HL-60/S4 (cell line): ENCODE measurements around the gene AGPAT4.

ENCODE experiments used
- in situ Hi-C: fragments of 300-500 bp; cut with MboI; formaldehyde crosslinking; loops from 2 replicates; pipeline ENCODE4 v1.14.3; 2022; ENCODE audit warnings: low sequenced_read_pairs

The AGPAT4 gene

DNA sequence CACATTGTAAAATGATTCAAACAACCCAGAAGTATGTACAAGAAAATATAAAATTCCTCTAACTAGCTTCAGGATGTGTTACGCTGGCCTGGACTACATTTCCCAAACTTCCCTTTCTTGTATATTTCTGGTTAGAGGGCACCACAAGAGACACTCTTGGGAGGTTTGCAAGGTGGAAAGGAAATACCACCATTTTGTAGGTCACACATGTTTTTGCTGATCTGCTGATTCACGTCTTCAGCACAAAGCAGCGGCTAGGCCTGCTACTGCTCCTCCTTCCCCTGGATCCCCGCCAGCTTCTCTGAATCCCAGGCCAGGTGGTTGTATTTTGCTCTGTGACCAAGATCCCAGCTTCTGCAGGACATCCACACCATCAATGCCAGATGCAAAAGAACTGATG, 104.2 kb downstream of the AGPAT4 start:
- in situ Hi-C loops: no loop called here

DNA sequence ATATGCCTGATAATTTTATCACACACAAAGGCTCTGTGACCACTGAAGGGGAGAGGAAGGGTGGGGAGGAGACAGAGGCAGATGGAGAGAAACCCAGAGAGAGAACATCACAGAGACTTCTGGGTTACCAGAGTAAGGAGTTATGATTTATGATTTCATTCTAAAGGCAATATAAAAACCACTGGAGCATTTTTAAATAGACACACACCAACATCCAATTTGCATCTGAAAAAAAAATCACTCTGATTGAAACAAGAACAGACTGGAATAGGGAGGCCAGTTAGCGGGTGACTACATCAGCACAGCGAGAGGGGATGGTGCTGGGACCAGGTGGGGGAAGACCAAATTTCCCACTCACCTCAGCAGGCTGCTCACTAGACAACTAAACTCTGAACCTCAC, 104.8 kb downstream of the AGPAT4 start:
- in situ Hi-C loops: no loop called here

DNA sequence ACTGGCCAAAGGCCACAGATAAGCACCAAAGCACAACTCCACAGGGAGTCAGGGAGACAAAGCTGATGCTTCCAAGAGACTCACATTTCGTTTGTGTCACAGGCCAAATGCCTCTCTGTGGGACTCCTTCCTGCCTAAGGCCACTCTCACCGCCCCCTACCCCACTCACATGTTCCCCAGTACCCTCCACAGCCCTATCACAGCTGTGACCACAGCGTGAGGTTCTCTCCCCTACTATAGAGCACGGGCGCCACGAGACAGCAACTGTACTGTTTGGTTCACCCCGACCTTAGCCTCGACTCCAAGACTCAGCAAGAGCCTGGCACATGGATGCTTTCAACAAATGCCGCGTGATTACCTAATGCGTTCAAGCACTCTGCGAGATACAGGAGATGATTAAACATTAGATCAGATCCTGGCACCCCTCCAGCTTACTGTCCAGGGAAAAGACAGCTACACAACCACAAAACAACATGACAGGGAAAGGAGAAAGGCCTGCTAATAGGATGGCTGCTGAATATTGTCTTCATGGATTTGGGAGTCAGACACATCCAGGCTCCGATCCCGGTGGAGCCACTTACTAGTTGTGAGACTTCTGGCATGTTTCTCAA, 105.5 kb downstream of the AGPAT4 start:
- in situ Hi-C loops: no loop called here

DNA sequence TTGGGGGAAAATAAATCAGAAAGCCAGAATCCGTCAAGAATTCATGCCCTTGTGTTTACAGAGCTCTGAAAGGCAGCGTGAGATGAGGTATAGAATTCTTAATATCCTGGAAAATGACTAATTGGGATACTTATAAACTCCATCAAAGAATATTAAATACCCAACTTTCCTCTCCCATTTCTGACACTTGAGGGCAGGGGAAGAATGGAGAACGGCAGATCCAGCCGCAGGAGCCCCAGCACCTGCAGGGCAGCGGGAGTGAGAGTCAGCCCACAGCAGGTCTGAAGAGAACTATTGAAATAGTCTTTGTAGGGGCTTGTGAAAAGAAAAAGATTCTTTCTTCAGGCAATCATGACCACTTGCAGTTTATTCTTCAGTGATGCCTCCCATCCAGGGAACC, 107.2 kb downstream of the AGPAT4 start:
- in situ Hi-C loops: no loop called here

DNA sequence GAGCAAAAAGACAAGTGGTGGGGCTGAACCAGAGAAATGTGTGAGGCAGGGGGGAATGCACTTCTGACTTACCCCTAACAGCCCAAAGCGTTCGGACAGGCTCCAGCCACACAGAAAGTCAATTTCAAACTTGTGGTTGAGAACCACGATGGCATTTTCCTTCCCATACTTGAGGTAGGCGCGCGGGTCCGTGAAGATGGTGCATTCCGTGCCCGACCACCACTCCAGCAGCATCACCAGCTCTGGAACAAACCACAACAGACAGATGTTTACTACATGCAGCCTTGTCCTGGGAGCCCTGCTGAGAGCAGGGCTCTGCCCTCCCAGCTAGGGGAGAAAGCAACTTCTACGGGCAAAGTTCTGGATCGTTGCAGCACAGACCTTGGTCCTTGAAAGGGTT, 107.7 kb downstream of the AGPAT4 start:
- in situ Hi-C loops: no loop called here

DNA sequence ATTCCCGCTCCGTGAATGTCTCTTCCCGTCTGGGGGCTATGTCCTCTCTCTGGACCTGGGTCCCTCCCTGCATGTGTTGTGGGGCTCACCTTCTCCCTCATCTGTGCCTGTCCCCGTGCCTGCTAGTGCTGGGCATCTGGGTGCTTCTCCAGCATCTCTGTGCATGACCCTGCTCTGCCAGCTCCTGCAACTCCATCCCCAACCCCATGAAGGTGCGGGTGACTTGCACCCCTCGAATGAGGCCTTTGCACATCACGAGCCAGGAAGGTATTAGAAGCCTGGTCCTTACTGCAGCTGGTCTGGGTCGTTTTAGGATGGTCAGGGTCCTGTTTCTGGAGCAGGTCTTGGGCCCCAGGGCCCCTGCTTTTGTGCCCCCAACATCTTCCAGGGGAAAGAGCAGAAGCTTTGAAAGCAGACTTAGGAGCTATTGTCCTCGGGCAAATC, 109.7 kb downstream of the AGPAT4 start:
- in situ Hi-C loops: no loop called here

DNA sequence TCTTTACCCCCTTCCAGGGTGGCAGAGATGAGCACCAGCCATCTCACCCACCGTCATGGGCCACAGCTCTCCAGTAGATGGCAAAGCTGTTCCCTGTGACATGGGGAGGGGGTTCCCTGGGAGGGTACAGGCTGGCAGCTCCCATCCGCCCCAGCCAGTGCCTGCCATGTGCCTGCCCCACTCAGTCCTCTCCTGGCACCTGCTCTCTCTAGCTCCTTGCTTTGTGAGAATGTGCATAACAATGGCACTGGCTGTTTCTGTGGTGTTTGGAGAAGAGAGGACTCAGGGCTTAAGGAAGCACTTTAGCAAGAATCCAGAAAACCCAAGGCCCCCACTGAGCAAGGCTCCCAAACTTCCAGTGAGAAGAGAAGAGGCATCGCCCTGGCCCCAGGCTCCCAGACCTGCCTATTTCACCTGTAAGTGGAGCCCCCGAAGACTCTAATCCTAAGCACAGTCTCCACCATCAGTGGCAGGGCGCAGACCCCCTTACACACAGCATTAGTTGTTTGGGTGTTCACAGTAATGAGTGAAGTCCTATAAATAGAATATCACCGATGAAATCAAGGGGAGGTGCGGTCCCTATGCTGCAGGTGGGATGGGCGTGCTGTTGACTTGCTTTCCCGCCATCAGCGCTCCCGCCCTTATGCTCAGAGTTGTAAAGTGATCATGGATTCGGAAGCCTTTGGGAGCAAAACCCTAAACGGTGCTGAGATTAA, 110.2 kb downstream of the AGPAT4 start:
- in situ Hi-C loops: no loop called here

DNA sequence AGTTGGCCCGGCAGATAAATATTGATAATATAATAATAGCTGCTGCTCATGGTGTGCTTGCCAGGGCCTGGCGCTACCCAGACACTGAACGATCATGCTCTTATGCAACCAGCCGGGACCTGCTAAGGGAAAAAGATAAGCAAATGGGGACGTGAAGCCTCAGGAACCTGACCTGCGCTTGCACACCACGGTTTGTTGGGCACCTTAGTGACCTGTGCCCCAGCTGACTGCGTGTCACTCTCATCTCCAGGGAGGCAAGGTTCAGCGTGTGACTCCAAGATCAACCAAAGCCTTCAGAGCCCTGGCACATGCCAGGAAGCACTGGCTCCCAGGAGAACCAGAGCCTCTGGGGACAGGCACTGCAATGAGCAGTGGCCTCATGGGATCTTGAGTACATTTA, 111.1 kb downstream of the AGPAT4 start:
- in situ Hi-C loops: no loop called here

DNA sequence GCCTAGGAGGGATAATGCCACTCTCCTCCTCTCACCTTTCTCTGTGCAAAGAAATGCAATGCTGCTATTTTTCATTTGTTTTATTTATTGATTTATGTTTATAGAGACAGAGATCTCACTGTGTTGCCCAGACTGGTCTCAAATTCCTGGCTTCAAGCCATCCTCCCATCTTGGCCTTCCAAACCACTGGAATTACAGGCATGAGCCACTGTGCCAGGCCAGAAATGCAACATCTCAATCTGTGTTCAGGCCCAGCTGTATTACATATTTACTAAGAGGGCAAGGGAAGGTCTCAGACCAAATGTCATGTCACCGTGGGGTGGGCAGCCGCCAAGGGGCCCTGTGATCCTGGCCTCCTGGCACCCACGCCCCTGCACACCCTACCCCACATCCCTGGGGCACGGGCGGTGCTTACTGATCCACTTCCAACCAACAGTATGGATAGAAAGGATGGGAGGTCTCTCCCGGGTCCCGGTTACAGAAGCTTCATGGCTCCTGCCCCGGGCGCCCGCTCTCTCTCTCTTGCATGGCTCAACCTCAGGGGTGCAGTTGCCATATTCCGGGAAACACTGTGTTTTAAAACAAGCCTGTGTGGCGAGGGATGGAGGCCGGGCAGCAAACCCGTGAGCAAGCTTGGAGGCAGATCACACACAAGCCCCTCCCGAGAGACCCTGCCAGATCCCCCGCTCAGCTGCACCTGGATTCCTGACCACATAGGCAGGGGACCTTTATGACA, 111.8 kb downstream of the AGPAT4 start:
- in situ Hi-C loops: no loop called here

DNA sequence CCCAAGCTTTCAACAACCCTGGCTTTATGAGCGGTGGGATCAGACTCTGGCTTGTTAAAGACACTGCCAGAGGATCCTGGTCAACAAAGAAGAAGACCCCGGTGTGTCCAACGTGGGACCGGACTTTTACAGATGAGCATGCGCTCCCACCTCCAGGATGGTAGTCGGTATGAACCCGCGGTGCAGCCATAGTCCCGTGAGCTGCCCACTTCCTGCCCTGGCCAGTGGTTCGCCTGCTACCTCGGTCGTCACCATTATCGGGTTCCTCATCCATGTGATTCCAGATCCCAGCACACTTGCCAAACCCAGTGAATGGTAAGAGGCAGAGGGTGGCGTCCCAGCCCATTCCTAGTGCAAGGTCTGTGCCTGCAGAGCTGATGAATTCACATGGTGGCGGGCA, 112.7 kb downstream of the AGPAT4 start:
- in situ Hi-C loops: no loop called here

DNA sequence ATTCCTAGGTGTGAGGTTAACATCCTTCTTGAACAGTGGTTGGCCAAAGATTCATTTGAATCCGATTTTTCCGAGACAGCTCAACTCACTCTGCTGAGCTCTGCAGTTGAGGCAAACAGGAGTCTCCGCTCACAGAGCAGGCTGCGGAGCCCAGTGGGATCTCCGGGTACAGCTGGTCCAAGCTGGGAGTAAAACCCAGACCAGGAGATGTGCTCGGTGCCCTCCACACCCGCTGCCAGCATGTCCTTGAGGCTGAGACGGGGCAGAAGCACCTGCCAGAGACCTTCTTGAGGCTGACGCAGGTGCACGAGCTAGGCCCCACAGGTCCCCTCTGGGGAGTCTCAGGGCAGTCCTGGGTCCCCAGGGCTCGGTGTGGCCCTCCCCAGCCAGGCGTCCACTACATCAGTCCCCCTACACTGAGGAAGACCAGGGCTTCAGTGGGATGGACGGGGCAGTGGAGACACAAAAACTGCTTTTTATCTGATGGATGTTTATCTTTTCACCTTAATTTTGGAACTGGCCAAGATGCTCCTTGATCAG, 119.0 kb downstream of the AGPAT4 start:
- in situ Hi-C loops: no loop called here

DNA sequence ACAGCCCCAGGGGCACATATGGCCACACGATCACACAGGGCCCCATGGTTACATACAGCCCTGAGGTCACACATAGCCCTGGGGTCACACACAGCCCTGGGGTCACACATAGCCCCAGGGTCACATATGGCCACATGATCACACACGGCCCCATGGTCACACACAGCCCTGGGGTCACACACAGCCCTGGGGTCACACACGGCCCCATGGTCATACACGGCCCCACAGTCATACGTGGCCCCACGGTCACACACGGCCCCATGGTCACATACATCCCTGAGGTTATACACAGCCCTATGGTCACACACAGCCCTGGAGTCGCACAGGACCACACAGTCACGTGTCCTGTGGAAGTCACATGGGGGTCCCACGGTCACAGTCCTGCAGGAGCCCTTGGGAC, 120.1 kb downstream of the AGPAT4 start:
- in situ Hi-C loops: no loop called here

DNA sequence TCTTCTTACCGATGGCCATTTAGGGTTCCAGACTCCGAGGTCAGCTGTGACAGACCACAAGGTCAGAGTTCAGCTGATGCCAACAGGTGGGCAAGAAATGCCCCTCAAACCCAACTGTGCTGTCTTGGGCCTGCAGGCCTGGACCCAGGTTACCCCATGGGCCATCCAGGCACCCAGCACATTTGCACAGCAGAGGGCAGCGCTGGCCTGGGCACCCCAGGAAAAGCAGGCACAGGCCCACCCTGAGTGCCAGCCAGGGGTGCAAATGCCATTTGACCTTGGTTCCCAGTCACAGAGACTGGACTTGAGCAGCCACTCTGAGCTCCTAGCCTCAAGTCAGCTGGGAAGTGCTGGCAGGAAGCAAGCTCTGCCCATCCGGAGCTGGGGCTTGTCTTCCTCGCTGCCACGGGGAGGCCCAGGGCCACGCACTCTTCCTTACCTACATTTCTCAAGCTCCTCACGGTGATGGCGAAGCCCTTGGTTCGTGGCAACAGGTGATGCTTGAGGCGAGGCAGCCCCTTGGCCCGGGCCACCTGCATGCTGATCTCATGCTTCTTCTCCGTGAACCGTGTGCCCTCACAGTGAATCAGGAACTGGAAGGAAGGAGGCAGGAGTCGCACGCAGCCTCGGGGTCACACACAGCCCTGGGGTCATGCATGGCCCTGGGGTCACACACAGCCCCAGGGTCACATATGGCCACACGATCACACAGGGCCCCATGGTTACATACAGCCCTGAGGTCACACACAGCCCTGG, 120.8 kb downstream of the AGPAT4 start:
- in situ Hi-C loops: no loop called here

DNA sequence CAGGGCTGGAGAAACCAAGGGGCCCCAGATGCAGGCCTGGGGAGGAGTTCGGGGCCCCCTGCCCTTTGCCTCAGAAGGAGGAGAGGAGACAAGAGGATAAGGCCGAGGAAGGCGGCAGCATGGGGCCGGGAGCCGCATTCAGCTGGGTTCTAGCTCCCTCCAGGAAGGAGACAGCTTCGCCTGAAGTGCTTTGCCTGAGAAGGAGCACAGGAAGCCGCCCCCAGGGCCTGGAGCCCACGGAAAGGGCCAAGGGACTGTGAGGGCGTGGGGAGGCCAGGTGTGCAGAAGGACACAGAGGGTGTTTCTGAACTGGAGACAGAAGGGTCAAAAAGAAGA, 121.4 kb downstream of the AGPAT4 start:
- in situ Hi-C loops: no loop called here

DNA sequence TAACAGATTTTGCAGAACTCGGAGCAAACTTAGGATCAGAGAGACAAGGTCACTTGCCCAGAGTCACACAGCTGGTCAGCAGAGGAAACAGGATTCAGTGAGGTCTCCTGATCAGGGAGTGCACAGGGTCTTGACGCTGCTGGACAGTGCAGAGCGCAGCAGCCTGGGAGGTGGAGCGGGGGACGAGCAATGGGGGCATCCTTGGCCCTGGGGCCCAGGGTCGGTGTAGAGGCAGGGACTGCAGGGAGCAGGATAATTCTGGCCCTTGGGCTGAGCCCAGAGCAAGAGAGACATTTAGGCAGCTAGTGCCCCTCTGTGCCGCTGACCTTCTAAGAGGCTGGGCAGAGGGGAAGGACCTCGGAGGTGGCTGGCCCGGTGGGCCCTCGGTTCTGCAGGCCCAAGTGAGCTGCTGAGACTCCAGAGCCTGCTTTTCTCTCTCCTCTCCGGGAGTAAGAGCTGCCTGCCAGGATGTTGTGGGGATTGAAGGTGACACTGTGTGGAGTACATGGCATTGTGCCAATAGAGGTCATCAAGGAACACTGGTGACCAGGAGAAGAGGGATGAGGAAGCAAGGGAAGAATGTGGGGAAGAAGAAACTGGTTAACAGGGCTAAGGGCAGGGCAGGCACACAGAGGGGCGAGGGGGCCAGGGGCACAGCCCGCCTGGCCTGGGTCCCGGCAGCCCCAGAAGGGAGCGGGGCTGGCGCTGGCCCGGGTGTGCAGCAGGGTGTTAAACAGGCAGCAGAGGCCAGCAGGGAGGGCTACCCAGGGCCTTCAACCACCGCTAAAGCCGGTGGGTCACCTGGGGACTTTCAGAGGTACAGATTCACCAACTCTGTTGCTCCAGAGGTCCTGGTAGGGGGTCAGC, 122.0 kb downstream of the AGPAT4 start:
- in situ Hi-C loops: no loop called here

DNA sequence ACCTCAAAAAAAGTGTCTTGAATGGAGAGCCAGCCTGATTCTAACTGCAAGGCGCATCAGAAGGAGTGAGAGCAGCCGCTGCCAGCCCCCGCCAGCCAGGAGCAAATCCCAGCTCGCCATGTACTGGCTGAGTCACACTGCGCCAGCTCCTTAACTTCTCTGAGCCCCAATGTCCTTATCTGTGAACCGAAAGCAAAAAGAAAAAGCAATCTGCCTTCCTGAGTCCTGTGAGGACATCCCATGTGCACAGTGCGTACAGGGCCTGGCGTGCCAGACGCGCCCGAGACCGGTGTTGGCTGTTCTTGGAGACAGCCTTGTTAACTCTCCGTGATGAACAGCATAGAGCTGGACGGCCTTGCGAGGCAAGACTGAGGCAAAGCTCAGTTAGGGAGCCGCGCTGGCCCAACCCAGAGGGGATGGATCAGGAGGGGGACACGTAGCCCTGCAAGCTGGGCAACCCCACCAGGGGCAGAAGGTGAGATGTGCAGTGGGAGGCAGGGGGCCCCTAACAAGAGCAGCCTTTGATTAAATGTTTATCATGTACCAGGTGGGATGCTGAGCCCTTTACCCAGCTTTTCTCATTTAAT, 122.7 kb downstream of the AGPAT4 start:
- in situ Hi-C loops: no loop called here

DNA sequence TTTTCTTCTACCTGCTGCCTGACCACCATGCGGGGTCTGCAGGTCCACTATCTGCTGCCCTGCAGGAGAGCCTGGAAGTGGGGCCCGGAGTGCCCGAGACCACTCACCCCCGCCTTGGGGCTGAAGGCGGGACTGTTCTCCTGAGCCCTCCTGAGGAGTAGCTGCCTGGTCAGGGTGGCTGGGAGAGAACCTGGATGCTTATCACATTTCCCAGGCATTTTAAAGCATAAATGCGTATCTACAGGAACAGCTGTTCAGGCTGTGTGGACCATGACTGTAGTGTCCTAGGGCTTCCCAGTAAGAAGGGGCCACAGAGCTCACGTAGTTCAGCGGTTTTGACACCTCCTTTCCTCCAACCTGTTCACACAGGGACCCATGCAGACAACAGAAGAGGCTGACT, 123.3 kb downstream of the AGPAT4 start:
- in situ Hi-C loops: no loop called here

DNA sequence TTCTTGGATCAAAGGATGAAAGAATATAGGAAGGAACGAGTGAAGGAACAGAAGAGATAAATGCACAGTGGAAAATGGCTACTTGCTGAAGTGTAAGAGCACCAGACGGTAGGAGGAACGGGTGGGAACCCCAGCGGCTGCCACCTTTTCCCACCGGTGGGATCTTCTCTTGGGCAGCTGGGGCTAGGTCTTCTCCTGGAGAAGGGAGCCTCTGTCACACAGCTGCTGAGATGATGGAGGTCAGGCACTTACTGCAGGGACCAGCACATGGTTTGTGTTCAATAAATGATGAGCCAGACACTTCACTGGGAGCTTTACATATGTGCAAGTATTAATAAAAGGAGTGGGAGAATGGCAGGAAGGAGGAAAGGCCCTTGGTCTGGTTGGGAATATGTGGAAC, 123.7 kb downstream of the AGPAT4 start:
- in situ Hi-C loops: no loop called here

DNA sequence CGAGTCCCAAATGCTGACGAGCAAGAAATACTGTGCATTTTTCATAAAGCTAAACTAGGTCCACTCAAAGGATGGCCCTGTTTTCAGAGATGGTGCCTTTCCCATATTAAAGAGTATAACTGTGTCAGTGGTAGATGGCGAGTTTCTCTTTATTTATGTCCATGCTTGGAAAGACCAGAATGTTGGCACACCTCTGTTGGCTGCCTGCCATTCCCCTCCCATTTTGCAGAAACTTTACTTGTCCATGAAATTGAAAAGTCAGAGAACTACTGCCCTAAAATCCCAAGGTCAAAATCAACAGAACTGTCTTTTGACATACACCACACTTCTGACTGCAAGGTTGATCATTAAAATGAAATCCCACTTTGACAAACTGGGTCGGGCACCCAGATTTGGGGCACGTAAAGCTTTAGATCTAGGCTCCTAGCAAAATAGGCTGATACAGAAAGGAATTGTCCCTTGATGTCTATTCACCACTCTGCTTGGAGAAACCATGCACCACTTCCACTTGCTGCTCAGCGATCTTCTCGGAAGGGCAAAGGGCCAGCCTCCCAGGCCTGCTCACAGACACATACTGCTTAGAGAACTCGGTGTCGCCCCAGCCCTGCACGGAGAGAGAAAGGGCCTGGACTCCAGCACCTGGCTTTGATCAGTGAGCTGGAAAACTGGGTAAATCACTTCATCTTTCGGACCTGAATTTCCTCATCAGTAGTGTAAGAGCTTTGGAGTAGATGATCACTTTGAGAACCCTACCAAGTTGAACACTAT, 130.0 kb downstream of the AGPAT4 start:
- in situ Hi-C loops: no loop called here
